Measurements from ENCODE around the gene RHEB. TPM values are rescaled to one million over a fixed set of nuclear protein-coding genes. Genes with fewer than 3 reads are reported as not detected.
"Not testable (repeated sequence)": the region's sequence is repeated elsewhere in the genome, so short reads cannot be mapped to it uniquely, and the experiment has no call there.

Gene RHEB
- 95.2 TPM for total RNA-seq

GRCh38 chr7:151519765-151520418 lies at the start of gene RHEB:
Gene RHEB, minus strand, starts transcription at chr7:151519895. Its CDS starts 384 bp downstream, at chr7:151519511.
- peak; percentile 99 for DNase-seq (ENCODE audit: low spot score)

GRCh38 chr7:151566897-151567320 lies 47.2 kb upstream of the RHEB start:
- no peak for DNase-seq (ENCODE audit: low spot score)

GRCh38 chr7:151565541-151565940 lies 45.8 kb upstream of the RHEB start:
- no peak for DNase-seq (ENCODE audit: low spot score)

- no peak for DNase-seq (ENCODE audit: low spot score)
These were observed 40.5 kb upstream of the RHEB start for GRCh38 chr7:151560243-151560642.

GRCh38 chr7:151559557-151560183 lies 40.0 kb upstream of the RHEB start:
- no peak for DNase-seq (ENCODE audit: low spot score)

- no peak for DNase-seq (ENCODE audit: low spot score)
These were observed 38.9 kb upstream of the RHEB start for GRCh38 chr7:151558575-151558974.

GRCh38 chr7:151556592-151556991 lies 36.9 kb upstream of the RHEB start:
- DNase-seq (ENCODE audit: low spot score), result no peak

GRCh38 chr7:151553356-151553755 lies 33.7 kb upstream of the RHEB start:
- DNase-seq (ENCODE audit: low spot score), result no peak

GRCh38 chr7:151552352-151553028 lies 32.8 kb upstream of the RHEB start:
- DNase-seq (ENCODE audit: low spot score), result peak; percentile 71

- DNase-seq (ENCODE audit: low spot score), result no peak
These were observed 32.1 kb upstream of the RHEB start for GRCh38 chr7:151551820-151552219.

- DNase-seq (ENCODE audit: low spot score), result peak; percentile 49
These were observed 31.1 kb upstream of the RHEB start for GRCh38 chr7:151550656-151551286.

GRCh38 chr7:151549644-151550043 lies 29.9 kb upstream of the RHEB start:
- DNase-seq (ENCODE audit: low spot score), result no peak

GRCh38 chr7:151549083-151549482 lies 29.4 kb upstream of the RHEB start:
- DNase-seq (ENCODE audit: low spot score), result no peak

GRCh38 chr7:151544183-151544582 lies 24.5 kb upstream of the RHEB start:
- DNase-seq (ENCODE audit: low spot score), result no peak

- no peak for DNase-seq (ENCODE audit: low spot score)
These were observed 23.0 kb upstream of the RHEB start for GRCh38 chr7:151542606-151543130.

- DNase-seq (ENCODE audit: low spot score), result no peak
These were observed 22.2 kb upstream of the RHEB start for GRCh38 chr7:151541709-151542499.

- no peak for DNase-seq (ENCODE audit: low spot score)
These were observed 20.5 kb upstream of the RHEB start for GRCh38 chr7:151540146-151540545.

GRCh38 chr7:151539088-151539671 lies 19.5 kb upstream of the RHEB start:
- DNase-seq (ENCODE audit: low spot score), result no peak

- DNase-seq (ENCODE audit: low spot score), result no peak
These were observed 18.3 kb upstream of the RHEB start for GRCh38 chr7:151537818-151538561.

GRCh38 chr7:151536178-151536577 lies 16.5 kb upstream of the RHEB start:
- not testable (repeated sequence) for DNase-seq (ENCODE audit: low spot score)
